ENCODE measurements around the gene CYP1A1.

DNA sequence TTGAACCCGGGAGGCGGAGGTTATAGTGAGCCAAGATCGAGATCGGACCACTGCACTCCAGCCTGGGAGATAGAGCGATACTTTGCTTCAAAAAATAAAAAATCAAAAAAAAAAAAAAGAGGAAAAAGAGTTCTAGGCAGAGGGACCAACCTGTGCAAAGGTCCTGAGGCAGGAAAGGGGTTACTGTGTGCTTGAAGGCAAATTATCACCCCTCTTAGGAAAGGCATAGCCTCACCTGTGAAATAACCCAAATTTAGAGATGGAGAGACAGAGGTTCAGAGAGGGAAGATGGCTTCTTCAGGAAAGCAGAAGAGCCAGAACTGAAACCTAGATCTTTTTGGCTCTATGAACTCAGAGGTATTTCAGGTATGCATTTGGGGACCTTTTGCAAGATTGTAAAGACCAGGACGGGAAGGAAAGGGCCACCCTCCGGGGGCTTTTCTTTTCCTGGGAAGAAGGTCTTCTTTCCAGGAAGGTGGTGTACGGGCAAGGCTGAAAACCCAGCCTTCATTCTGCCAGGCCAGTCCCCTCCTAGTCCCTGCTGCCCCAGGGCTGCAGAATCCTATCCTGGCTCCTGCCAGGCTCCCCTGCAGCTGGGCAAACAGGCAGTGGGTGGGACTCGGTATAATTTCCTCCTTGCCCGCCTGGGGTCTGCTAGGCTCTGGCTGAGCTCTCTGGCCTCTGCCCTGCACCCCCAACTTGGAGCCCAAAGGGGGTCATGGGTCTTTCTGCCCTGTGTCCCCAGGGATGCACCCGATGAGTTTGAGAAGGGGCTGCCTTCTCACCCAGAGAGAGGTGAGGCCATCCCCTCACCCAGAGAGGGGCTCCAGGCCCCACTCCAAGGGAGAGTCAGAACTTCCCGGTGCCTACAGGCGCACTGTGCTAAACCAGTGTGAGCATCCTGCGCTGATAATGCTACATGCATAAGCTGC lies 42.1 kb upstream of the CYP1A1 start:
- TF ChIP-seq POLR2A (IDR thresholded peaks at IDR 0.05), result no peak
- TF ChIP-seq, protein P1, sequence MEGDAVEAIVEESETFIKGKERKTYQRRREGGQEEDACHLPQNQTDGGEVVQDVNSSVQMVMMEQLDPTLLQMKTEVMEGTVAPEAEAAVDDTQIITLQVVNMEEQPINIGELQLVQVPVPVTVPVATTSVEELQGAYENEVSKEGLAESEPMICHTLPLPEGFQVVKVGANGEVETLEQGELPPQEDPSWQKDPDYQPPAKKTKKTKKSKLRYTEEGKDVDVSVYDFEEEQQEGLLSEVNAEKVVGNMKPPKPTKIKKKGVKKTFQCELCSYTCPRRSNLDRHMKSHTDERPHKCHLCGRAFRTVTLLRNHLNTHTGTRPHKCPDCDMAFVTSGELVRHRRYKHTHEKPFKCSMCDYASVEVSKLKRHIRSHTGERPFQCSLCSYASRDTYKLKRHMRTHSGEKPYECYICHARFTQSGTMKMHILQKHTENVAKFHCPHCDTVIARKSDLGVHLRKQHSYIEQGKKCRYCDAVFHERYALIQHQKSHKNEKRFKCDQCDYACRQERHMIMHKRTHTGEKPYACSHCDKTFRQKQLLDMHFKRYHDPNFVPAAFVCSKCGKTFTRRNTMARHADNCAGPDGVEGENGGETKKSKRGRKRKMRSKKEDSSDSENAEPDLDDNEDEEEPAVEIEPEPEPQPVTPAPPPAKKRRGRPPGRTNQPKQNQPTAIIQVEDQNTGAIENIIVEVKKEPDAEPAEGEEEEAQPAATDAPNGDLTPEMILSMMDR (IDR thresholded peaks at IDR 0.05), result no peak

All from adrenal gland (tissue), 5 donors.